ENCODE measurements around the gene PAPSS2.
"Not testable (repeated sequence)": the region's sequence is repeated elsewhere in the genome, so short reads cannot be mapped to it uniquely, and the experiment has no call there.

PAPSS2 gene

GRCh38 chr10:87643920-87644319 is 15.8 kb upstream of the PAPSS2 start:
- no peak for DNase-seq

GRCh38 chr10:87644500-87644899 is 15.2 kb upstream of the PAPSS2 start:
- DNase-seq: not testable (repeated sequence)

DNA sequence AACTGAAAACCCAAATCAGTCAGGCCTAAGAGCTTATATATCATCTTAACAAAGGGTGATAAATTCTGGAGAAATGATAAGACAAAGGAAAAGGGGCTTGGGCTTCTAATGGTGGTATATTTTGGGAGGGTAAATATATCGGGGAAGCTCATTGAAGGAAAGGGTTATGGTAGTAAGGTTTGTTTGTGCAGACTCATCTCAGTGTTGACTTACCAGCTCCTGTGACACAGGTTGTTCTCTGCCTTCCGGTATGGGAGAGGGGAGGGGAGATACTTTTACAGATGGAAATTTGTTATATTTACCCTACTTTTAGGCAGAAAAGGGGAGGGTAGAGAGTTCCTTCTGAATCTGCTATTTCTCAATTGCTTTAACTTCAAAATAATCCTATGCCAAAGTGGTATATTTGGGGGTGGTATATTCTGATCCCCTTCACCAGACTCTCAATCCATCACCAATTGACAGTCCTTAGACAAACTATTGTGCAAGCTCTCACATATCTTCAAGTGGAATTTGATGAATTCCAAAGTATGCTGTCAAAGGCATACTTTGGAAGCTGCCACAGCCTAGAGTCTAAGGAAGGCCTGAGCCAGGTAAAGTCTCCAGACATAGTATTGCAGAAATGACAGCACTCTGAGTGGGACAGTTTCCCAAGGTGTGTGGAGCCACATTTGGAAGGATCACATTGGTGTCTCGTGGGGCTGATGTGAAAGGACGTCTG is 13.3 kb upstream of the PAPSS2 start:
- DNase-seq: no peak

DNA sequence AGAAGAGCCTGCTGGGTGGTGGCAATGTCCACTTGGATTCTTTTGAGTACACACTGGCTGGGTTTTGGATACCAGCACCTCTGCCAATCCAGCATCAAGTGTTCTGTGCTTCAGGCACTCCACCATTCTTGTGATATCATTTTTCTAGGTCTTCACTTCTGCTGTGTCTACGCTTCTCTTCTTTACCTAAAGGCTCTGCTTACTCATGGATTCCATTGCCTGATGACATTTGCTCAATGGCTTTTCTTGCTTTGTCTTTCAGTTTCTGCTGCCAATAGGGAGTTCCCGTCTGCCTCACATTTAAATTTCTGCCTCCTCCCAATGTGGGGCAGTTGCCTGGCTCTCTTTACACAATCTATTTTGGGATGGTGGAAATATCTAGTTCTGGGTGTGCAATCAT is 12.7 kb upstream of the PAPSS2 start:
- no peak for DNase-seq

- DNase-seq: no peak
Measured at GRCh38 chr10:87650838-87651589, 8.7 kb upstream of the PAPSS2 start.

GRCh38 chr10:87651801-87652200 is 7.9 kb upstream of the PAPSS2 start:
- DNase-seq: no peak

- no peak for DNase-seq
Measured at GRCh38 chr10:87652261-87652660, 7.4 kb upstream of the PAPSS2 start.

- DNase-seq: no peak
Measured at GRCh38 chr10:87654212-87654611, 5.5 kb upstream of the PAPSS2 start.

DNA sequence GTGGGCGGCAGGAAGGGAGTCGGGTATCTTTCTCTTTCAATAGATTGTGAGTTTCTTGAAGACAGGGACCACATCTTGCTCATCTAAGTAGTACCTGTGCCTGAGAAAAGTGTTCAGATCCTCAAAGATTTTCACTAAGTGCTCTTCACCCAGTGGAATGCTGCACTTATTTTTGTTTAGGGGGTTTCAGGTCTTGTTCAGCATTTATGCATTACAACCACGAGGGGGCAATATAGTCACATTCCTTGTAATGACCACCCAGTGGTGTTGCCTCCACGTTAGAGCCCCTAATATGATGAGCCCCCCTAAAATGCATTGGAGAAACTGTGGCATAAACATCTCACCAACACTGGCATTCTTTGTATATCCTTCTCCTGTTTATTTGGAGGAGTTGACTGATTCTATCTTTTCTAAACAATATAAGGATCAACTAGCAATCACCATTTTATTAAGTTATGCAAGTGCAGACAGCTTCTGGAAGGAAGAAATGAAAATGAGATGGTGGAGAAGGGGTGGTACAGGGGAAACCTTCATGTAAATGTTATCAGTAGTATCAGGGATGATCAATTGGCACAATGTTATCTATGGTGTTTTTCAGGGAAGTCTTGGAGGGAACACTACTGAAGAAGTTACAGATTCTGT is 3.1 kb upstream of the PAPSS2 start:
- no peak for DNase-seq

DNA sequence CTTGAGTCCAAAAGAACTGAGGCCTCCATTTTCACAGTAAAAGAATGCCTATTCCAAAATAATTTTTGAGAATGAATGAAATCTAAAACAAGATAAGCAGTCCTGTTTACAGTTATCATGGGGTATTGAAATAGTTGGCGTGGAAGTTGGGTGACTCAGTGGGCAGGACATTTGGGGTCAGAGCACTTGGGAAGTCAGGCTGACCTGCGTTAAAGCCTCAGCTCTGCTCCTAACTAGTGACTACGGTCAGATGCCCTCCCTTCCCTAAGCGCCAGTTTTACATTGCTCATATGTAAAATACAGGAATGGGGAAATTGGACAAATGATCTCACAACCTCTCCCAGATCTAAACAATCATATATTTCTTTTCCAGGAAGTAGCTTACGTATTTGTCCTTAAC is 2.3 kb upstream of the PAPSS2 start:
- DNase-seq: no peak

DNA sequence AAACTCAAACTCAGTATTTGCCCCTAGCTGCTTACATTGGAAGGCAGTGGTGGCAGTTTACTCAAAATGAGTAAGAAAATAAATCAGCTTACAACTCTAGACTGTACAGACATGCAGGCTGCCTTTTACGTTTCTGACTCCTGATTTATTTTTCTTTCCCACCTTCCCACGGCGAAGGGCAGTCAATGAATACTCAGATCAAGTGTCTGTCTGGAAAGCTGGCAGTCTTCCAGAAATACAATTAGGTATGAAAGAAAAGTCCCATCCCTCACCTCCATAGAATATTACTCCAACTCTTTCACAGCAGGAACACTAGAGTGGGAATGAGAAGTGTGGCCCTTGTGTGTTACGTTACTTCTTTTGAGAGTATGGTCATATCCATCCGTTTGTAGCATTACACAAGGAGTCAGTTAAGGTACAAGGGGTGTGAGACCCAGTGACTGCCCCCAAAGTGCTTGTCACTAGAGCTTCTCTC is 1.3 kb upstream of the PAPSS2 start:
- no peak for DNase-seq

DNA sequence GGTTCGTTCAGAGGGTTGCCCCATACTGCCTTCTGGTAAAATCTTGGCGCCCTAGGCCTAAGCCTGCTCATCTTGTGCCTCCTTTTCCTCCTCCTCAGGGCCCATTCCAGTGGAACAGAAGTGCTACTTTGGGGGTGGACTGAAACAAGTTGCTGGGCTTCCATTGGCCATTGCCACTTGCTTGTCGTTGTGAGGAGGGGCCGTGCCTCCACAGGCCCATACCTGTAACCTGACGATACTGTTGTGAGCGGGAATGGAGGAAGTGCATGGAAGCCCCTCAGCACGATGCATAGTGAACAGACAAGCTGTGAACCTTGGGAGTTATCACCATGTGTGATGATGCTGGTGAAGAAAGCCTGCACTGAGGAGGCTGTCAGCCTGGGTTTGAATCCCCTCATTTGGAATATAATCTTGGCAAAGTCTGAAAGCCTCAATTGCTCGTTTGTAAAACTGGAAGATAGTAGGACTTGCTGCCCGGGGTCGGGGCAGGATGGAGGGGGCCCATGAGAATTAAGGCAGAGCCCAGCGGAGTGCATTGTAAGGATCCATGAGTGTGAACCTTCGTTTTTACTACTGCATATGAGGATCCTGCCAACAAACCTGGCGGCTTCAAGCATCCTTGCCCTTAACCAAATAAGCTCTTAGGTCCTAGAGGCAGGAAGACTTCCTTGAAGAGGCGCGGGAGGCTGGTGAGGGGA is 671 bp upstream of the PAPSS2 start:
- no peak for DNase-seq

DNA sequence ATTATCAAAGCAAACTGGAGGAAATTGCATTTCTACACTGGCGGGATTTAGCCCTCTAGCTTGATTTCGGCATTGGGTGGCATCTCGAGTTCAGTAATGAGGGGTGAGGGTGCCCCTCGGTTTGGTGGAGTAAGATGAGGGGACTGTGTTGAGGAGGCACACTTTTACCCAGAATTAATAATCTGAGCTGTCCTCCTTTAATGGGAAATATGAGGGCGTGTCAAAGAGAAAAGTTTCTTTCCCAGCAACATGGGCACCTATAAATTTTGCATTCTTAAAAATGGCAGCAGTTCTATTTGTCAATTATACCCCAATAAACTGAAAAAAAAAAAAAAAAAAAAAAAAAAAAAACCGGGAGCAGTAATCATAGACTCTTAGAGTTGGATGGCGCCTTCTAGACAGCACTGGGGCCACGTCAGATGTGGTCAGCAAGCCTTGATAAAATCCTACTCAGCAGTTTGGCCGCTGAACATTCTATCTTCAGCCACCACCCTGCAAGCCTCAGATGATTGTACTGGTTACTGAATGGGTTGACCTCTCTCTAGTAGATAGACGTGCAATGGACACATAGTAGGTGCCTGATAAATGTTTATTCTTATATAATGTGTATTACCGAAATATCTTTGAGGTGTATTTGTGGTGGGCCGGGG is 931 bp downstream of the PAPSS2 start:
- DNase-seq: no peak

DNA sequence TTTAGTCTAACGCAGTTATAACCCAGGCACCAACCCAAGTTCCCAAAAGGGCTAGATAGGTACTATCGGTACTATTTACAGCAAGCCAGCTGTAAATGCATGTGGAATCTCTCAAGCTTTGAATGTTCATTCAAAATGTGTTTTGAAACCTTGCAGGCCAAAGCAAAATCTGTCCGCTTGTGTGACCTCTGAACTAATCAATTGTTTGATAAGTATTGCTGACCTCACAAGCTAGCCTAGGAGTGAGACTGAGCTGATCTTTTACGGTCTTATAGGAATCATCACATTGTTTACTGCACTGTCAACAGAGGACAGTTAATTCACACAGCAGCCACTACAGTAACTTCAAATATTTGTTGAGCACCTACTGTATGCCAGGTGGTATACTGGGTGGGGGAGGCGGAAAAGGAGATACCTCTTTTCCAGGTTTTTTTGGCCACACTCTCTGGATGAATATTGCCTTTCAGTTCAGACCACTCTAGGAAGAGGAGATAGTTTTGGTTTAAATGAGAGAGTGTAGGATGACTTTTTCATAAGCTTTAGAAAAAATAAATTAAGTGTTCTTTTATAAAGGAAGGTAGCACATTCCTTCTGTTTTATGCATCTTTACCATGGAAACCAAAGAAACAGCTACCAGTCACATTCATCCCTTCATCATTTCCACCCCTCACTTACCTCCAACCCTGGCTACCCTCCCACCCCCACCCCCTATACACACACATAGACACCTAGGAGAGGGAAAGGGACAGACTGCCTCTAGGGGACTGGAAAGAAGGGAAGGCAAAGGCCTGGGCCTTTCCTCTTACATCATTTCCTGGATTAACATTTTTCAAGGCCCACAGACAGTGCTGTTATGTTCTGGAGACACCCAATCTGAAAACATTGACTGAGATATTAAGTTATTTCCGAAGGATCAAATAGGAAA is 2.4 kb downstream of the PAPSS2 start:
- no peak for DNase-seq

DNA sequence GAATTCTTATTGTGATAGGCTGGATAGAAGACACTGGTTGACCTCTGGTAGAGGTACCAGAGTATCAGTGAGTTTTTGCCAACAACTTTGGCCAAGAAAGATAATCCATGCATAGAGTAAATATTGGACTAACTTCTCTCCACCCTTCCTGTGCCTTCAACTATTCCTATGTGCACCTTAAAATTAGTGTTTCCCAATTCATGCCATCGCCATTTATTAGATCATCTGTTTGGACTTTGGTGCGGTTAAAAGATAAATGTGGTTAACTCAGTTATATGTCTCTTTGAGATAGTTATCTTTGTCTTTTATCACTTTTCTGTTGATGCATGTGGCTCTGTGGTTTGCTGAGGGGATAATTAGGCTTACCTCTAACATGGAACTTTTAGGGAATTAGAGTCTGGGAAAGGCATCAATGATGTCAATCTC is 4.6 kb downstream of the PAPSS2 start:
- no peak for DNase-seq

DNA sequence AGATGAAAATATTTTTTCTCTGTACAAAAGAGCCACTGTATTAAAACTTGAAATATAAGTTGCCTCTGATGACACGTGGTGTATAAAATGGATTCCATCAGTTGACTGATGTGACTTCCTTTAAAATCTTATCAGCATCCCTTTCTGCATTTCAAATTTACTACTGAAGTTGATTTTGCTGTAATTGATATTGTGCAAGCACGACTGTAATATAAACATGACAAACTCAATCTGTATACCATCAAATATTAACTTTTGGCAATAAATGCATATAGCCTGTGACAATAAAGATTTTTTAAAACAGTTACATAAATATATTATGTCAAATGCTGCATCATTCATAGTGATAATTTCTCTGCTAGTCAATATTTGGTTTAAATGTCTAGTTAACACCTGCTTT is 7.8 kb downstream of the PAPSS2 start:
- no peak for DNase-seq

- no peak for DNase-seq
Measured at GRCh38 chr10:87668324-87669074, 8.8 kb downstream of the PAPSS2 start.

GRCh38 chr10:87669752-87670151 is 10.1 kb downstream of the PAPSS2 start:
- DNase-seq: no peak

- no peak for DNase-seq
Measured at GRCh38 chr10:87670586-87670985, 10.9 kb downstream of the PAPSS2 start.

DNA sequence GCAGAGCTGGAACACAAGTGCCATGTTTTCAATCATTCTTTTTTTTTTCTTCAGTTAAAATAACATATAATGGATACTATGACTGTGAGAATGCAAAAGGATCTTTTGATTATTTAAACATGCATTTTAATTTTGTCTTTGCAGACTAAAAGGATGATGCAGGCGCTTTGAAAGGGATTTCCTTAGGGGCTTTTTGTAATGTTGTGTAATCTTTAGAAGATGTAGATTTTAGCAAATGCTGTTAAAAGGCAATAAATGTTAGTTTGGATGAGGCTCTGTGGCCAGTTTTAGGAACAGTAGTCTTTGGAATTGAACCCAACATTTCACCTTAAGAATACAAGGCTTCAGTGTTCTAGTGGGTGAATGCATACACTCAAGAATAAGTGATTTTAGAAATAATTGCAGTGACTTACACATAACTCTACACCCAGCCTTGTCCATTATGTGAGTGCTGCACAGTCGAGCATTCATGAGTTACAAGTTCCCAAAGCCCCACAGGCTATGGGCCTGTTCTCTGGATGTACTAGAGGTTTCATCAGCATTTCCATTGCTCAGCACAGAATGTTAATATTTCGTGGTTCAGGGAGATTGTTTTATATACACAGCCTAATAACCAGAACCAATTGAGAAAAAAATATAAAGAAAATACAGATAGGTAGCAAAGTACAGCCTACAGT is 11.6 kb downstream of the PAPSS2 start:
- DNase-seq: no peak

All from NCI-H526 treated with DMSO at 0.1 percent for 48 hours (cell line).